DOHH2 (cell line): Measurements from ENCODE around the gene UBE2V1.

Experiments used
- H3F3A ChIP-seq: fragments of 200-600 bp; sonication (generic), shearing (Covaris generic); 2 replicates; pipeline ENCODE4 v1.6.0; 2016; ENCODE audit warnings: antibody characterized with exemption, mild to moderate bottlenecking; ENCODE audit not compliant: control insufficient read depth, insufficient read depth
- H3K27ac ChIP-seq: fragments of 200-600 bp; sonication (generic); 2 replicates; pipeline ENCODE4 v1.5.1; 2014; ENCODE audit warnings: low read depth, mild to moderate bottlenecking, low read length, moderate library complexity
- H3K27me3 ChIP-seq: fragments of 200-600 bp; sonication (generic); 2 replicates; pipeline ENCODE4 v1.6.1; 2014; ENCODE audit warnings: mild to moderate bottlenecking, low read length, mixed read lengths; ENCODE audit not compliant: control insufficient read depth
- H3K36me3 ChIP-seq: fragments of 200-600 bp; sonication (generic); 2 replicates; pipeline ENCODE4 v1.6.1; 2014; ENCODE audit warnings: mild to moderate bottlenecking, low read length, moderate library complexity, mixed read lengths; ENCODE audit not compliant: control insufficient read depth
- H3K4me1 ChIP-seq: fragments of 200-600 bp; sonication (generic); 2 replicates; pipeline ENCODE4 v1.6.1; 2014; ENCODE audit warnings: mild to moderate bottlenecking, low read length, mixed read lengths; ENCODE audit not compliant: control insufficient read depth
- H3K4me2 ChIP-seq: fragments of 200-600 bp; sonication (generic); 2 replicates; pipeline ENCODE4 v1.6.0; 2014; ENCODE audit warnings: mild to moderate bottlenecking, low read length, moderate library complexity
- H3K4me3 ChIP-seq: fragments of 200-600 bp; sonication (generic); 2 replicates; pipeline ENCODE4 v1.5.1; 2014; ENCODE audit warnings: mild to moderate bottlenecking, low read length, mixed read lengths
- H3K79me2 ChIP-seq: fragments of 200-600 bp; sonication (generic); 2 replicates; pipeline ENCODE4 v1.6.1; 2014; ENCODE audit warnings: mild to moderate bottlenecking, low read length, mixed read lengths; ENCODE audit not compliant: control insufficient read depth
- H3K9me2 ChIP-seq: fragments of 200-600 bp; sonication (generic); replicated peaks from 2 replicates; pipeline ENCODE4 v1.6.1; 2014; ENCODE audit warnings: mild to moderate bottlenecking, low read length, mixed read lengths; ENCODE audit not compliant: control insufficient read depth
- H3K9me3 ChIP-seq: fragments of 200-600 bp; sonication (generic); 2 replicates; pipeline ENCODE4 v1.6.1; 2014; ENCODE audit warnings: antibody characterized with exemption, low read length, mixed read lengths; ENCODE audit not compliant: control insufficient read depth, insufficient read depth
- H4K20me1 ChIP-seq: fragments of 200-600 bp; sonication (generic); 2 replicates; pipeline ENCODE4 v1.6.0; 2014; ENCODE audit warnings: low read depth, mild to moderate bottlenecking, antibody characterized with exemption, low read length, moderate library complexity; ENCODE audit not compliant: control insufficient read depth, insufficient read depth
- EZH2phosphoT487 ChIP-seq: fragments of 200-600 bp; sonication (generic); IDR thresholded peaks from 2 replicates; pipeline ENCODE4 v1.6.1; 2017; ENCODE audit warnings: borderline replicate concordance, mild to moderate bottlenecking, antibody characterized with exemption, low read length, moderate library complexity, mixed read lengths
- TF ChIP-seq, protein P1 (sequence below): fragments of 200-600 bp; sonication (generic); IDR thresholded peaks from one replicate; pipeline ENCODE4 v1.5.1; 2014; ENCODE audit warnings: antibody characterized with exemption, mild to moderate bottlenecking, low read depth, low read length; ENCODE audit not compliant: poor library complexity, severe bottlenecking

Gene UBE2V1

GRCh38 chr20:50093240-50093639 is 19.7 kb downstream of the UBE2V1 start:
- H3K9me2 ChIP-seq = no peaks in the 10 kb centered on the region
- peaks cover 5% of the 10 kb centered on the region; the same call in 1 of the 2 replicates for H4K20me1 ChIP-seq
- H3K4me2 ChIP-seq = no peak overlapping the region
- H3K4me1 ChIP-seq = no peaks in the 10 kb centered on the region
- peaks cover 60% of the 10 kb centered on the region for H3K79me2 ChIP-seq
- H3K27me3 ChIP-seq = no peaks in the 10 kb centered on the region
- no peak overlapping the region for H3K4me3 ChIP-seq
- peaks cover 4% of the 10 kb centered on the region; the same call in 1 of the 2 replicates for H3F3A ChIP-seq
- H3K36me3 ChIP-seq = peaks cover 67% of the 10 kb centered on the region
- no peaks in the 10 kb centered on the region for H3K9me3 ChIP-seq
- TF ChIP-seq EZH2phosphoT487 = no peak
- TF ChIP-seq, protein P1, sequence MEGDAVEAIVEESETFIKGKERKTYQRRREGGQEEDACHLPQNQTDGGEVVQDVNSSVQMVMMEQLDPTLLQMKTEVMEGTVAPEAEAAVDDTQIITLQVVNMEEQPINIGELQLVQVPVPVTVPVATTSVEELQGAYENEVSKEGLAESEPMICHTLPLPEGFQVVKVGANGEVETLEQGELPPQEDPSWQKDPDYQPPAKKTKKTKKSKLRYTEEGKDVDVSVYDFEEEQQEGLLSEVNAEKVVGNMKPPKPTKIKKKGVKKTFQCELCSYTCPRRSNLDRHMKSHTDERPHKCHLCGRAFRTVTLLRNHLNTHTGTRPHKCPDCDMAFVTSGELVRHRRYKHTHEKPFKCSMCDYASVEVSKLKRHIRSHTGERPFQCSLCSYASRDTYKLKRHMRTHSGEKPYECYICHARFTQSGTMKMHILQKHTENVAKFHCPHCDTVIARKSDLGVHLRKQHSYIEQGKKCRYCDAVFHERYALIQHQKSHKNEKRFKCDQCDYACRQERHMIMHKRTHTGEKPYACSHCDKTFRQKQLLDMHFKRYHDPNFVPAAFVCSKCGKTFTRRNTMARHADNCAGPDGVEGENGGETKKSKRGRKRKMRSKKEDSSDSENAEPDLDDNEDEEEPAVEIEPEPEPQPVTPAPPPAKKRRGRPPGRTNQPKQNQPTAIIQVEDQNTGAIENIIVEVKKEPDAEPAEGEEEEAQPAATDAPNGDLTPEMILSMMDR = no peak
- no peak overlapping the region for H3K27ac ChIP-seq

GRCh38 chr20:50092436-50092835 is 20.5 kb downstream of the UBE2V1 start:
- peaks cover 52% of the 10 kb centered on the region for H3K79me2 ChIP-seq
- H4K20me1 ChIP-seq = peaks cover 5% of the 10 kb centered on the region; the same call in 1 of the 2 replicates

DNA sequence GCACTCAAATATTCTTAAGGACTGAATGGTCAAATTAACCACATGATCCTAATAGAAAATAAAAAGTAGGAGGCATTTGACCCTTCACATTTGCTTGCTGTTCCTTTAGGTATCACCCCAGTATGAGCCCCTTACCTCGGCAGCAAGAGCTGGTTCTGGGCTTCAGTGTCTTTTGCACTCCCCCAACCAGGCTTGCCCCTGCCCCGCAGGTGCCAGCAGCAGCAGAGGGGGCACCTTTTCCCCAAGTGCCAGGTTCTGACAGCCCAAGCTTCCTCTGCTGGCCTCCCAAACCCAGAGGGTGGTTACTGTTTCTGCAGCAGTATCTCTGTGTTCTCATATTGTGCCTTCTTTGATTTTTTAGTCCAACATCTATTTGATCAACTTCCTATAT is 23.2 kb downstream of the UBE2V1 start:
- H3K4me2 ChIP-seq = no peak overlapping the region
- H4K20me1 ChIP-seq = peaks cover 5% of the 10 kb centered on the region
- H3K27me3 ChIP-seq = no peaks in the 10 kb centered on the region
- H3K4me3 ChIP-seq = no peak overlapping the region
- TF ChIP-seq EZH2phosphoT487 = no peak
- TF ChIP-seq, protein P1 = no peak
- H3K9me2 ChIP-seq = no peaks in the 10 kb centered on the region
- peaks cover 16% of the 10 kb centered on the region for H3K4me1 ChIP-seq
- H3K27ac ChIP-seq = no peak overlapping the region
- peaks cover 36% of the 10 kb centered on the region for H3K36me3 ChIP-seq
- H3K9me3 ChIP-seq = no peaks in the 10 kb centered on the region
- peaks cover 10% of the 10 kb centered on the region for H3F3A ChIP-seq
- peaks cover 40% of the 10 kb centered on the region for H3K79me2 ChIP-seq

More at GRCh38 chr20:50092436-50092835, 20.5 kb downstream of the UBE2V1 start:
- no peaks in the 10 kb centered on the region for H3K4me1 ChIP-seq
- no peak overlapping the region for H3K4me2 ChIP-seq
- H3K36me3 ChIP-seq = peaks cover 59% of the 10 kb centered on the region
- TF ChIP-seq, protein P1 = no peak
- TF ChIP-seq EZH2phosphoT487 = no peak
- H3K9me2 ChIP-seq = no peaks in the 10 kb centered on the region
- H3F3A ChIP-seq = peaks cover 12% of the 10 kb centered on the region
- H3K27me3 ChIP-seq = no peaks in the 10 kb centered on the region
- no peaks in the 10 kb centered on the region for H3K9me3 ChIP-seq
- H3K27ac ChIP-seq = no peak overlapping the region
- no peak overlapping the region for H3K4me3 ChIP-seq
